Spleen (tissue), 7 donors: Measurements from ENCODE around the gene AKR1C2.
"Not testable (repeated sequence)": the region's sequence is repeated elsewhere in the genome, so short reads cannot be mapped to it uniquely, and the experiment has no call there.

Experiments used
- CTCF ChIP-seq, 11 experiments: fragments of 200-600 bp in 7 of 11; fragments of 450-650 bp in 4 of 11; sonication (generic) in 4 of 11; IDR thresholded peaks in 8 of 11; conservative IDR thresholded peaks in 3 of 11; 1 replicate in 7 of 11; 2 replicates in 4 of 11; pipeline versions ENCODE4 v1.4.0 to v1.8.0; 2016 to 2021; ENCODE audit warnings: antibody characterized with exemption in 11 of 11, inconsistent platforms in 4 of 11, mild to moderate bottlenecking in 1 of 11
- POLR2A ChIP-seq, 3 donors: fragments of 450-650 bp; IDR thresholded peaks; one replicate each; pipeline ENCODE4 v1.5.1; 2017; ENCODE audit warnings: antibody characterized with exemption in 3 of 3, mild to moderate bottlenecking in 1 of 3
- POLR2AphosphoS5 ChIP-seq, 3 donors: sonication (generic); formaldehyde crosslinking; IDR thresholded peaks; one replicate each; pipeline ENCODE4 v1.5.1; 2017; ENCODE audit warnings: antibody characterized with exemption in 3 of 3
- donor health status: DM: no; HTN: no; CAD: no; lungs with moderate emphysema.
- donor health status: DM: no; HTN: no; CAD: no.
- donor health status: DM: no; HTN: no; CAD: no.

DNA sequence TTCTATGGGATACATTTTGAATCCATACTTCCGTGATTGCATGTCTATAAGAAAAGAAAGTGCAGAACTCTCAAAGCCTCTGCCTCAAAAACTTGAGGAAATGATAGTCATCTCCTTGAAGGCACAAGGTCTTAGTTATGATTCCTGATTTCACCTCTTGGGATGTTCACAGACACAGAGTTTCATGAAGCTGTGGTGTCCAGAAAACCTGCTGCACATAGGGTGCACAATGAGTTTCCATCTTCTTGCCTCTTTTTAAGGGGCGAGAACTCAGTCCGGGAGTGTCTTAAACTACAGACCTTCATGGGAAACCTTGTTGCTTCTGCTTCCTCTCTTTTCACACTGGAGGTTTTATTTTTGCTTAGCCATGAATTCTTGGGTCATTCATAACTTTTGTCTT, 36.5 kb downstream of the AKR1C2 start:
- TF ChIP-seq CTCF (IDR thresholded peaks at IDR 0.05 in 8 of 11, conservative IDR thresholded peaks at IDR 0.05 in 3 of 11); POLR2A (IDR thresholded peaks at IDR 0.05); POLR2AphosphoS5 (IDR thresholded peaks at IDR 0.05): not testable (repeated sequence)
